ENCODE results near the gene NAGA. TPM values are rescaled to one million over a fixed set of nuclear protein-coding genes. Genes with fewer than 3 reads are reported as not detected.

The NAGA gene
- total and polyA plus RNA-seq, 9 donors: 17.6 to 34.3 (median 19.6) TPM

DNA sequence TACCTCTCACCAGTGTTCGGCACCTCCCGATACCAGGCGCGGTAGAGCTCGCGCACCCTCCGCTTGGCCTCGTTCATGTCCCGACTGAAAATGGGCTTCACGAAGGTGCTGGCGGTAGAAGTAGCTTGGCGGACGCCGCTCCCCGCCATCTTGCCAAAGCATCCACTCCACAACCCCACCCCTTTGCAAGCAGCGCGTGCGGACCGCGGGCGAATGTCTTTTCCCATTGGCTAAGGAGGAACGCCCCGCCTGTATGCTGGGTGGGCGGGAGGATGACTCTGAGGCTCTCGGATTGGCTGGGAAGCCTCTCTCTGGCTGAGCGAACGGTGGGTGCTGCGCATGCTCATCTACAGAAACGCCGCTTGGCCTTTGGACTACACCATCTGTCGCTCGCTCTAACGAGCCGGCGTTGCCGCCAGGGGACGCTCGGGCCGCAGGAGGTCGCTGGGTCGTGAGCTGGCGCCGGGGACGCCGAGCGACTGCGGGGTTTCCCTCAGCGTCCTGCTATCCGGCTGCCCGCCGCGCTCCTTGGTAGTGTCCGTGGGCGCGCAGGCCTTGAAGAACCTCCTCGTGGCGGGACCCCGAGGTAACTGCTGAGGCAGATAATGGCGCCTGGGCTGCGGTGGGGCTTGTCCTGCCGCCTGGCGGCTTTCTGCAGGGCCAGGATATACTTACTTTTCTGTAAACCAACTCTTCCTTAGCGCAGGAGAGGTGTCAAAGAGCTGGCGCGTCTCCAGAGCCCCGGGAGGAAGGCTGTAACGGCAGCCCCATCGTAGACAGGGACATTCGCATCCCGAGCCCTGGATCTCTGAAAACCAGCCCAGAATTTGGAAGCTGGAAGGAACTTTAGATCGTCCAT lies 20.2 kb upstream of the NAGA start, which contains the start of gene NDUFA6:
TSS of gene NDUFA6 (minus strand) at position 177 of the 859 bp plus-strand sequence. CDS start at position 149, 28 bp downstream.
- TF ChIP-seq POLR2A (IDR thresholded peaks at IDR 0.05) (peak; percentile 78), EP300 (IDR thresholded peaks at IDR 0.05) (no peak)
- TF ChIP-seq, protein P1, sequence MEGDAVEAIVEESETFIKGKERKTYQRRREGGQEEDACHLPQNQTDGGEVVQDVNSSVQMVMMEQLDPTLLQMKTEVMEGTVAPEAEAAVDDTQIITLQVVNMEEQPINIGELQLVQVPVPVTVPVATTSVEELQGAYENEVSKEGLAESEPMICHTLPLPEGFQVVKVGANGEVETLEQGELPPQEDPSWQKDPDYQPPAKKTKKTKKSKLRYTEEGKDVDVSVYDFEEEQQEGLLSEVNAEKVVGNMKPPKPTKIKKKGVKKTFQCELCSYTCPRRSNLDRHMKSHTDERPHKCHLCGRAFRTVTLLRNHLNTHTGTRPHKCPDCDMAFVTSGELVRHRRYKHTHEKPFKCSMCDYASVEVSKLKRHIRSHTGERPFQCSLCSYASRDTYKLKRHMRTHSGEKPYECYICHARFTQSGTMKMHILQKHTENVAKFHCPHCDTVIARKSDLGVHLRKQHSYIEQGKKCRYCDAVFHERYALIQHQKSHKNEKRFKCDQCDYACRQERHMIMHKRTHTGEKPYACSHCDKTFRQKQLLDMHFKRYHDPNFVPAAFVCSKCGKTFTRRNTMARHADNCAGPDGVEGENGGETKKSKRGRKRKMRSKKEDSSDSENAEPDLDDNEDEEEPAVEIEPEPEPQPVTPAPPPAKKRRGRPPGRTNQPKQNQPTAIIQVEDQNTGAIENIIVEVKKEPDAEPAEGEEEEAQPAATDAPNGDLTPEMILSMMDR (IDR thresholded peaks at IDR 0.05): peak; percentile 79 to 99 (median 99)
- Histone ChIP-seq H3K36me3 (no peaks in the 10 kb centered on the region), H3K27me3 (no peaks in the 10 kb centered on the region), H3K4me3 (peak within 1 kb of the TSS; percentile 89), H3K9me3 (no peaks in the 10 kb centered on the region), H3K4me1 (ENCODE audit: insufficient read depth) (peaks cover 8% of the 10 kb centered on the region), H3K27ac (peak within 1 kb of the TSS; percentile 74 to 86)
- WGBS, 3 donors: 0% methylated on average over 59 to 71 of the region's 71 CpGs
- intact Hi-C loops (cut with DNase I): loop anchor here in 2 of 4 donors (5.0 to 10.0 kb wide), 2 partner anchors 184 to 346 kb away; partner anchors contain the start of gene TCF20 (in 1 of the 2)
- peak; percentile 97 to 99 (median 98) for DNase-seq

DNA sequence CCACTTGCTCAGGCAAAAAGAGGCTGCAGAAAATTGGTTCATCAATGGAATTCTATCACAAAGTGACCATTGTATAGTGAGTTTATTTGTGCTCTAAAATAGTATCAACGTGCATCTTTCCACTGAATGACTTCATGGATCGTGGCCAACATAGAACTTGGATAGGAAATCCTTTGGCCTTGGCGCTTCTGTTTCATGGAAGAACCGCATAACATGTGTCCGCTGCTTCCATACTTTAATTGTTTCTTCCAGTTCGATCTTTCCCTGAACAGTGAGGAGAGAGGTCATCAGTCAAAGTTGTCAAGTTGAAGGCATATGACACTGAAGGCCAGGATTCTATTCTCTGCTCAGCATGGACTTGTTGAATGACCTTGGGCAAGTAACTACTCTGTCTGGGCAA lies 15.4 kb upstream of the NAGA start:
- Histone ChIP-seq H3K36me3 (no peaks in the 10 kb centered on the region), H3K4me1 (ENCODE audit: insufficient read depth) (peaks cover 5% of the 10 kb centered on the region), H3K27me3 (no peaks in the 10 kb centered on the region), H3K9me3 (no peaks in the 10 kb centered on the region), H3K4me3 (no peak overlapping the region), H3K27ac (no peak overlapping the region)
- WGBS, 3 donors: 53 to 64% (median 57%) methylated on average over 6 of the region's 6 CpGs
- TF ChIP-seq, protein P1 (IDR thresholded peaks at IDR 0.05): no peak
- TF ChIP-seq POLR2A (IDR thresholded peaks at IDR 0.05) (no peak), EP300 (IDR thresholded peaks at IDR 0.05) (no peak)
- DNase-seq: no peak
- intact Hi-C loops (cut with DNase I): no loop called here

DNA sequence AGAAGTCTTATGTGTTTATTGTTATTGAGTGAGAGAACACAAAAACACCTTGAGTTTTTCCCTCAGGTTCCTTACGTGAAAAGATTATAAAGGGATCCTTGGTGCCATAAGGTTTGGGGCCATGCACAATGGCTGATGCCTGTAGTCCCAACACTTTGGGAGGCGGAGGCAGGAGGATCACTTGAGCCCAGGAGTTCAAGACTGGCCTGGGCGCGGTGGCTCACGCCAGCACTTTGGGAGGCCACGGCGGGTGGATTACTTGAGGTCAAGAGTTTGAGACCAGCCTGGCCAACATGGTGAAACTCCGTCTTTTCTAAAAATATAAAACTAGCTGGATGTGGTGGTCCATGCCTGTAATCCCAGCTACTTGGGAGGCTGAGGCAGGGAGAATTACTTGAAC lies 14.3 kb upstream of the NAGA start:
- intact Hi-C loops (cut with DNase I): no loop called here
- H3K4me1 ChIP-seq (ENCODE audit: insufficient read depth): peaks cover 5% of the 10 kb centered on the region
- H3K36me3 ChIP-seq: no peaks in the 10 kb centered on the region
- H3K27ac ChIP-seq: no peak overlapping the region
- 91 to 94% (median 91%) methylated on average over 8 of the region's 8 CpGs for whole genome bisulfite sequencing, 3 donors
- H3K9me3 ChIP-seq: no peaks in the 10 kb centered on the region
- TF ChIP-seq, protein P1 (IDR thresholded peaks at IDR 0.05): no peak
- TF ChIP-seq POLR2A (IDR thresholded peaks at IDR 0.05): no peak
- no peak for TF ChIP-seq EP300 (IDR thresholded peaks at IDR 0.05)
- DNase-seq: no peak
- no peak overlapping the region for H3K4me3 ChIP-seq
- no peaks in the 10 kb centered on the region for H3K27me3 ChIP-seq

DNA sequence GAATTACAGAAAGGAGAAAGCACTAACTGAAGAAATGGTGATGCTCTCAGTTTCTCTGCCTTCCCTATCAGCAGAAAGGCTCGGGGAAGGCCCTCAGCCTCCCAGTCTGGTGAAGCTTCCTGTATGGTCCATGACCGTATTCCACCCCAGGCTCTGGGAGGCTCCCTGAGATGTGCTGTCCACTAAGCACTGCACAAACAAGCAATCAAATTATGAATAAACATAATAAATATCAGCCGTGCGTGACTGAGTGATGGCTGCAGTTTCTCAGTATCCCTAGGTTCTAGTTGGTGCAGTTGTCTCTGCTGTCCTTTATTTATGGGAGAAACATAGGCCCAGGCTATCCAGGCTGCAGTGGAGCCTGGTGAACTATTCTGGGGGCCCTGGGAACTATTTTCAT lies 12.5 kb upstream of the NAGA start:
- Histone ChIP-seq H3K27me3 (no peaks in the 10 kb centered on the region), H3K4me3 (no peak overlapping the region), H3K4me1 (ENCODE audit: insufficient read depth) (peaks cover 3% of the 10 kb centered on the region), H3K27ac (no peak overlapping the region), H3K36me3 (no peaks in the 10 kb centered on the region), H3K9me3 (no peaks in the 10 kb centered on the region)
- intact Hi-C loops (cut with DNase I): no loop called here
- TF ChIP-seq, protein P1 (IDR thresholded peaks at IDR 0.05): no peak
- no peak for TF ChIP-seq POLR2A (IDR thresholded peaks at IDR 0.05)
- TF ChIP-seq EP300 (IDR thresholded peaks at IDR 0.05): no peak
- no peak for DNase-seq
- WGBS, 3 donors: 87 to 91% (median 89%) methylated on average over 4 of the region's 4 CpGs
